HL-60 (cell line): ENCODE measurements around the gene ZNF423.
"Not testable (repeated sequence)": the region's sequence is repeated elsewhere in the genome, so short reads cannot be mapped to it uniquely, and the experiment has no call there.

Source experiments
- DNase-seq, 2 experiments: peaks; one replicate each; pipeline ENCODE4 v3.0.0-alpha.2; 2010 to 2020; ENCODE audit warnings: low read depth in 1 of 2, low spot score in 1 of 2
- H3K27ac ChIP-seq: fragments of 250-450 bp; sonication (Bioruptor Pico); replicated peaks from 2 replicates; pipeline ENCODE4 v1.5.1; 2020; ENCODE audit warnings: mild to moderate bottlenecking, moderate library complexity
- H3K27me3 ChIP-seq: fragments of 250-450 bp; sonication (Bioruptor Pico); 2 replicates; pipeline ENCODE4 v1.5.1; 2021; ENCODE audit warnings: mild to moderate bottlenecking, moderate library complexity; ENCODE audit not compliant: insufficient read depth, poor library complexity, severe bottlenecking
- H3K4me3 ChIP-seq: replicated peaks from 2 replicates; pipeline ENCODE4 v1.5.1; 2011; ENCODE audit warnings: mild to moderate bottlenecking, control low read depth, low read length; ENCODE audit not compliant: insufficient read depth
- GABPA ChIP-seq: IDR thresholded peaks from 2 replicates; pipeline ENCODE4 v1.6.1; 2012; ENCODE audit warnings: low read depth
- POLR2AphosphoS5 ChIP-seq: IDR thresholded peaks from 2 replicates; pipeline ENCODE4 v1.6.1; 2012; ENCODE audit warnings: low read depth
- SPI1 ChIP-seq: IDR thresholded peaks from 2 replicates; pipeline ENCODE4 v1.6.1; 2012; ENCODE audit warnings: low read depth, mild to moderate bottlenecking, borderline replicate concordance
- TF ChIP-seq, protein P1 (sequence below): IDR thresholded peaks from one replicate; pipeline ENCODE4 v1.5.1; 2011; ENCODE audit warnings: low read length, control low read depth, inconsistent platforms; ENCODE audit not compliant: insufficient read depth
- TF ChIP-seq, protein P2 (sequence below): IDR thresholded peaks from 2 replicates; pipeline ENCODE4 v1.6.1; 2012; ENCODE audit warnings: low read depth; ENCODE audit not compliant: insufficient replicate concordance

ZNF423 gene

DNA sequence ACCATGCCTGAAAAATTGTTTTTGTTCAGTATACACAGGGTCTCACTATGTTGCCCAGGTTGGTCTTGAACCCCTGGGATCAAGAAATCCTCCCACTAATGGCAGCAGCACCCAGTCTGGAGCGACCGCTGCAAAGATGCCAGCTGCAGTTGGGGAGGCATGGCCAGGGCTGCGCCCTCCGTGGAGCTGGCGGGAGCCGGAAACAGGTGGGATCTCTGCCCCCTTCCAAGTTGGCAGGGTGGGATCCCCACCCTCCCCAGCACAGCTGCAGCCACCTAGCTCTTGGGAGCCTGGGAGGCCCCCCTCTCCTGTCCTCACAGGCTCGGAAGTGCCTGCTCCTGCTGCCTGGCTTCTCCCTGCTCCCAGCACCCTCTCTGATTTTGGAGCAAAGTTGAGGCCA lies 176.8 kb downstream of the ZNF423 start:
- DNase-seq = no peak
- Histone ChIP-seq H3K27ac (no peak overlapping the region), H3K27me3 (no peaks in the 10 kb centered on the region), H3K4me3 (no peak overlapping the region)
- TF ChIP-seq, protein P1, sequence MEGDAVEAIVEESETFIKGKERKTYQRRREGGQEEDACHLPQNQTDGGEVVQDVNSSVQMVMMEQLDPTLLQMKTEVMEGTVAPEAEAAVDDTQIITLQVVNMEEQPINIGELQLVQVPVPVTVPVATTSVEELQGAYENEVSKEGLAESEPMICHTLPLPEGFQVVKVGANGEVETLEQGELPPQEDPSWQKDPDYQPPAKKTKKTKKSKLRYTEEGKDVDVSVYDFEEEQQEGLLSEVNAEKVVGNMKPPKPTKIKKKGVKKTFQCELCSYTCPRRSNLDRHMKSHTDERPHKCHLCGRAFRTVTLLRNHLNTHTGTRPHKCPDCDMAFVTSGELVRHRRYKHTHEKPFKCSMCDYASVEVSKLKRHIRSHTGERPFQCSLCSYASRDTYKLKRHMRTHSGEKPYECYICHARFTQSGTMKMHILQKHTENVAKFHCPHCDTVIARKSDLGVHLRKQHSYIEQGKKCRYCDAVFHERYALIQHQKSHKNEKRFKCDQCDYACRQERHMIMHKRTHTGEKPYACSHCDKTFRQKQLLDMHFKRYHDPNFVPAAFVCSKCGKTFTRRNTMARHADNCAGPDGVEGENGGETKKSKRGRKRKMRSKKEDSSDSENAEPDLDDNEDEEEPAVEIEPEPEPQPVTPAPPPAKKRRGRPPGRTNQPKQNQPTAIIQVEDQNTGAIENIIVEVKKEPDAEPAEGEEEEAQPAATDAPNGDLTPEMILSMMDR = no peak
- TF ChIP-seq SPI1 (no peak), GABPA (no peak), POLR2AphosphoS5 (no peak)
- TF ChIP-seq, protein P2, sequence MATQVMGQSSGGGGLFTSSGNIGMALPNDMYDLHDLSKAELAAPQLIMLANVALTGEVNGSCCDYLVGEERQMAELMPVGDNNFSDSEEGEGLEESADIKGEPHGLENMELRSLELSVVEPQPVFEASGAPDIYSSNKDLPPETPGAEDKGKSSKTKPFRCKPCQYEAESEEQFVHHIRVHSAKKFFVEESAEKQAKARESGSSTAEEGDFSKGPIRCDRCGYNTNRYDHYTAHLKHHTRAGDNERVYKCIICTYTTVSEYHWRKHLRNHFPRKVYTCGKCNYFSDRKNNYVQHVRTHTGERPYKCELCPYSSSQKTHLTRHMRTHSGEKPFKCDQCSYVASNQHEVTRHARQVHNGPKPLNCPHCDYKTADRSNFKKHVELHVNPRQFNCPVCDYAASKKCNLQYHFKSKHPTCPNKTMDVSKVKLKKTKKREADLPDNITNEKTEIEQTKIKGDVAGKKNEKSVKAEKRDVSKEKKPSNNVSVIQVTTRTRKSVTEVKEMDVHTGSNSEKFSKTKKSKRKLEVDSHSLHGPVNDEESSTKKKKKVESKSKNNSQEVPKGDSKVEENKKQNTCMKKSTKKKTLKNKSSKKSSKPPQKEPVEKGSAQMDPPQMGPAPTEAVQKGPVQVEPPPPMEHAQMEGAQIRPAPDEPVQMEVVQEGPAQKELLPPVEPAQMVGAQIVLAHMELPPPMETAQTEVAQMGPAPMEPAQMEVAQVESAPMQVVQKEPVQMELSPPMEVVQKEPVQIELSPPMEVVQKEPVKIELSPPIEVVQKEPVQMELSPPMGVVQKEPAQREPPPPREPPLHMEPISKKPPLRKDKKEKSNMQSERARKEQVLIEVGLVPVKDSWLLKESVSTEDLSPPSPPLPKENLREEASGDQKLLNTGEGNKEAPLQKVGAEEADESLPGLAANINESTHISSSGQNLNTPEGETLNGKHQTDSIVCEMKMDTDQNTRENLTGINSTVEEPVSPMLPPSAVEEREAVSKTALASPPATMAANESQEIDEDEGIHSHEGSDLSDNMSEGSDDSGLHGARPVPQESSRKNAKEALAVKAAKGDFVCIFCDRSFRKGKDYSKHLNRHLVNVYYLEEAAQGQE = no peak

DNA sequence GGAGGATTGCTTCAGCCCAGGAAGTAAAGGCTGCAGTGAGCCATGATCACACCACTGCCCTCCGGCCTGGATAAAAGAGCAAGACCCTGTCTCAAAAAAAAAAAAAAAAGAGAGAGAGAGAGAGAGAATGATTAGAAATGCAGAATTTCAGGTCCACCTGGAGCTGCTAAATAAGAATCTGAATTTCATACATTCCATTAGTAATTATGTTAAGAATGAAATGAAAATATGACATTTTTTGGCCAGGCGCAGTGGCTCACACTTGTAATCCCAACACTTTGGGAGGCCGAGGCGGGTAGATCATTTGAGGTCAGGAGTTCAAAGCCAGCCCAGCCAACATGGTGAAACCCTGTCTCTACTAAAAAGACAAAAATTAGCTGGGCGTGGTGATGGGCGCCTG lies 178.3 kb downstream of the ZNF423 start:
- not testable (repeated sequence) for H3K27ac ChIP-seq, H3K27me3 ChIP-seq, DNase-seq, H3K4me3 ChIP-seq

DNA sequence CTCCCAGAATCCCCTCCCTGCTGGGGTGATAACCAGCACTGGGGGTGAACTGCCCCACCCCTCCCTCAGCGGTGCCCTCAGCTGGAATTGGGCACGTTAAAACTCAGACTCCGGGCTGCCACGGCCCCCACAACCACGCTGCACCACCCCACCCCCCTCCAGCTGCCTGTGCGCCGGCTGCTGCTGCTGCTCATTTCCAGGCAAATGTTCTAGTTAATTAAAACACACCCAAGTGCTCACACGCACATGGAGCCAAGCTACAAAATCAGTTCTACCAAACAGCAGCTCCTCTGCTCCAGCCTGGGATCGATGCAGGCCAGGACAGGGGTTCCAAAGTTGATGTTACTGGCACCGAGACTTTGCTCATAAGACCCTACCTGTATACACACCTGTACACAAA lies 180.5 kb downstream of the ZNF423 start:
- Histone ChIP-seq H3K27ac (no peak overlapping the region), H3K27me3 (no peaks in the 10 kb centered on the region), H3K4me3 (no peak overlapping the region)
- TF ChIP-seq, protein P1 = no peak
- TF ChIP-seq, protein P2 = no peak
- TF ChIP-seq POLR2AphosphoS5 = no peak
- no peak for TF ChIP-seq GABPA
- TF ChIP-seq SPI1 = no peak
- no peak for DNase-seq

DNA sequence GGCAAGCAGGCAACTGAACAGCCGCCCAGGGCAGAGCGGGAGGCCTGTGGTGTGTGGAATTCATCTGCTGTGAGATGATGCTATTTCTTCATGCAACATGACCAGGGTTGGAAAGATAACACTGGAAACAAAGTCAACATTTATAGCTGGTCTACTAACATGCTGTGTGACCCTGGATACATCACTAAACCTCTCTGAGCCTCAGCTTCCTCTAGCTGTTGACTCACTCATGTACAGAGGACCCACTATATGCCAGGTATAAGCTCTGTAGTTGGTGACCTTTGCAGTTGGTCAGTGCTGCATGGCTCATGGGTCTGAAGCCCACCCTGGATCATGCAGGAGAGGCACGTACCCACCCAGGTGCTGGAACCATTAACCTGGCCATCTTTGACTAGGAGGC lies 180.9 kb downstream of the ZNF423 start:
- no peak for DNase-seq
- Histone ChIP-seq H3K4me3 (no peak overlapping the region), H3K27me3 (no peaks in the 10 kb centered on the region), H3K27ac (no peak overlapping the region)
- TF ChIP-seq POLR2AphosphoS5 (no peak), SPI1 (no peak), GABPA (no peak)
- TF ChIP-seq, protein P1 = no peak
- TF ChIP-seq, protein P2 = no peak
